H1 (cell line): ENCODE data around the gene UGT1A8. TPM values are rescaled to one million over a fixed set of nuclear protein-coding genes. Genes with fewer than 3 reads are reported as not detected.

Experiments
- CTCF ChIA-PET: fragments of 300-600 bp; sonication (Branson Sonifier 250); formaldehyde crosslinking; loops from one replicate; lab custom pipeline; 2021; ENCODE audit not compliant: partially characterized antibody; lab: Charles Lee
- POLR2A ChIA-PET: fragments of 300-600 bp; sonication (Branson Sonifier 250); formaldehyde crosslinking; loops from one replicate; lab custom pipeline; 2021; ENCODE audit warnings: inconsistent platforms; ENCODE audit not compliant: partially characterized antibody; lab: Charles Lee
- DNase-seq, 2 experiments: peaks; one replicate each; pipeline versions ENCODE4 v3.0.0 to v3.0.0-alpha.2; 2010 to 2022; ENCODE audit warnings: low spot score in 2 of 2, low read depth in 1 of 2, mixed read lengths in 1 of 2
- FAIRE-seq: peaks from 2 replicates; lab custom pipeline; 2011; peaks lifted over from hg19 to GRCh38; lab: Jason Lieb, UNC
- H2AFZ ChIP-seq: 2 replicates; pipeline ENCODE4 v1.8.1; 2012; ENCODE audit warnings: low read length, inconsistent platforms
- H2AK5ac ChIP-seq: 2 replicates; pipeline ENCODE4 v1.6.1; 2013; ENCODE audit warnings: low read depth, low read length
- H2BK120ac ChIP-seq: replicated peaks from 2 replicates; pipeline ENCODE3; 2013; ENCODE audit warnings: low read depth, low read length, inconsistent platforms
- H2BK12ac ChIP-seq: 2 replicates; pipeline ENCODE4 v1.6.1; 2013; ENCODE audit warnings: low read depth, low read length
- H2BK15ac ChIP-seq: 2 replicates; pipeline ENCODE4 v1.6.1; 2013; ENCODE audit warnings: low read length
- H2BK20ac ChIP-seq: 2 replicates; pipeline ENCODE4 v1.6.1; 2013; ENCODE audit warnings: low read length
- H2BK5ac ChIP-seq: 2 replicates; pipeline ENCODE4 v1.6.1; 2013; ENCODE audit warnings: low read depth, low read length
- H3K14ac ChIP-seq: 2 replicates; pipeline ENCODE4 v1.6.1; 2013; ENCODE audit warnings: inconsistent platforms; ENCODE audit not compliant: insufficient read length
- H3K18ac ChIP-seq: 2 replicates; pipeline ENCODE4 v1.6.1; 2013; ENCODE audit warnings: low read length; ENCODE audit errors: extremely low read depth
- H3K23ac ChIP-seq: 2 replicates; pipeline ENCODE4 v1.6.1; 2013; ENCODE audit warnings: inconsistent platforms; ENCODE audit not compliant: insufficient read length
- H3K23me2 ChIP-seq: 2 replicates; pipeline ENCODE4 v1.6.1; 2013; ENCODE audit warnings: low read depth, low read length
- H3K27ac ChIP-seq: 2 replicates; pipeline ENCODE4 v1.6.1; 2011; ENCODE audit warnings: low read depth, low read length, inconsistent platforms
- H3K27me3 ChIP-seq, 4 experiments: replicated peaks in 1 of 4; 1 replicate in 1 of 4; 2 replicates in 3 of 4; pipeline versions ENCODE4 v1.6.1 to v1.8.1; 2011 to 2013; ENCODE audit warnings: low read length in 3 of 4, mild to moderate bottlenecking in 3 of 4, inconsistent platforms in 2 of 4, mixed read lengths in 2 of 4, moderate library complexity in 1 of 4; ENCODE audit not compliant: control insufficient read depth in 3 of 4, insufficient read depth in 3 of 4; ENCODE audit errors: extremely low read depth in 1 of 4
- H3K36me3 ChIP-seq, 4 experiments: 2 replicates each; pipeline versions ENCODE4 v1.6.1 to v1.8.1; 2011 to 2013; ENCODE audit warnings: mild to moderate bottlenecking in 4 of 4, low read length in 3 of 4, moderate library complexity in 2 of 4, control low read depth in 1 of 4, inconsistent platforms in 1 of 4; ENCODE audit not compliant: insufficient read depth in 4 of 4, control insufficient read depth in 2 of 4
- H3K4ac ChIP-seq: replicated peaks from 2 replicates; pipeline ENCODE3; 2013; ENCODE audit warnings: low read length, low read depth, mixed read lengths, inconsistent platforms; ENCODE audit not compliant: insufficient read length
- H3K4me1 ChIP-seq, 4 experiments: replicated peaks in 1 of 4; 1 replicate in 1 of 4; 2 replicates in 3 of 4; pipeline versions ENCODE4 v1.6.1 to v1.8.1; 2011 to 2013; ENCODE audit warnings: low read length in 3 of 4, inconsistent platforms in 2 of 4, mixed read lengths in 1 of 4; ENCODE audit not compliant: insufficient read depth in 4 of 4, control insufficient read depth in 3 of 4
- H3K4me2 ChIP-seq, 2 experiments: 2 replicates each; pipeline versions ENCODE4 v1.6.1 to v1.8.1; 2011 to 2013; ENCODE audit warnings: low read depth in 2 of 2, low read length in 2 of 2, control low read depth in 1 of 2, inconsistent platforms in 1 of 2, mild to moderate bottlenecking in 1 of 2; ENCODE audit not compliant: insufficient read depth in 1 of 2
- H3K4me3 ChIP-seq, 4 experiments: fragments of 200-600, 300-600 bp in 1 of 4; sonication (generic), shearing (Covaris generic), sonication (Bioruptor Twin) in 1 of 4; 2 replicates each; pipeline versions ENCODE4 v1.5.1 to v1.8.1; 2011 to 2016; ENCODE audit warnings: low read length in 4 of 4, low read depth in 3 of 4, control low read depth in 2 of 4, inconsistent platforms in 2 of 4, mild to moderate bottlenecking in 2 of 4, mixed read lengths in 1 of 4, moderate library complexity in 1 of 4; ENCODE audit not compliant: insufficient read depth in 2 of 4; ENCODE audit errors: extremely low read depth in 1 of 4
- H3K56ac ChIP-seq: replicated peaks from 2 replicates; pipeline ENCODE3; 2013; ENCODE audit warnings: low read depth, mild to moderate bottlenecking, mixed read lengths, low read length, inconsistent platforms; ENCODE audit not compliant: insufficient read length
- H3K79me1 ChIP-seq: 2 replicates; pipeline ENCODE4 v1.6.1; 2013; ENCODE audit warnings: low read depth, low read length, control low read depth
- H3K79me2 ChIP-seq, 2 experiments: 2 replicates each; pipeline versions ENCODE4 v1.6.1 to v1.8.1; 2012 to 2013; ENCODE audit warnings: low read length in 2 of 2, mild to moderate bottlenecking in 2 of 2, inconsistent platforms in 1 of 2; ENCODE audit not compliant: insufficient read depth in 2 of 2, control insufficient read depth in 1 of 2
- H3K9ac ChIP-seq, 4 experiments: replicated peaks in 1 of 4; 1 replicate in 1 of 4; 2 replicates in 3 of 4; pipeline versions ENCODE4 v1.6.1 to v1.8.1; 2011 to 2013; ENCODE audit warnings: low read depth in 3 of 4, low read length in 3 of 4, control low read depth in 2 of 4, mild to moderate bottlenecking in 2 of 4, moderate library complexity in 2 of 4, inconsistent platforms in 1 of 4; ENCODE audit errors: extremely low read depth in 1 of 4
- H3K9me3 ChIP-seq, 2 experiments: 2 replicates each; pipeline versions ENCODE4 v1.6.1 to v1.8.1; 2012 to 2013; ENCODE audit warnings: mild to moderate bottlenecking in 2 of 2, moderate library complexity in 2 of 2, control low read depth in 1 of 2, inconsistent platforms in 1 of 2, low read depth in 1 of 2, low read length in 1 of 2, mixed read lengths in 1 of 2; ENCODE audit not compliant: insufficient read depth in 2 of 2
- H4K20me1 ChIP-seq, 2 experiments: replicated peaks in 1 of 2; 2 replicates each; pipeline versions ENCODE3 to v1.8.1; 2011 to 2013; ENCODE audit warnings: inconsistent platforms in 2 of 2, low read length in 2 of 2, mild to moderate bottlenecking in 1 of 2; ENCODE audit not compliant: insufficient read depth in 2 of 2, control insufficient read depth in 1 of 2
- H4K5ac ChIP-seq: 2 replicates; pipeline ENCODE4 v1.6.1; 2013; ENCODE audit warnings: low read length, low read depth, mixed read lengths, inconsistent platforms; ENCODE audit not compliant: insufficient read length
- H4K8ac ChIP-seq: 2 replicates; pipeline ENCODE4 v1.8.0; 2013; ENCODE audit warnings: mild to moderate bottlenecking, moderate library complexity, low read length, inconsistent platforms; ENCODE audit not compliant: insufficient read depth; ENCODE audit errors: extremely low read depth
- H4K91ac ChIP-seq: replicated peaks from 2 replicates; pipeline ENCODE3; 2013; ENCODE audit warnings: low read length, mixed read lengths, inconsistent platforms; ENCODE audit not compliant: insufficient read length
- ATF2 ChIP-seq: IDR thresholded peaks from 2 replicates; pipeline ENCODE4 v1.6.1; 2012; ENCODE audit warnings: low read length, inconsistent platforms
- BRCA1 ChIP-seq: IDR thresholded peaks from 2 replicates; pipeline ENCODE4 v1.6.1; 2012; ENCODE audit warnings: low read depth, low read length, improper control_type of control experiment
- RFX5 ChIP-seq: IDR thresholded peaks from 2 replicates; pipeline ENCODE4 v1.6.1; 2011; ENCODE audit warnings: low read depth, low read length, improper control_type of control experiment, borderline replicate concordance
- WGBS, 2 experiments: shearing (Covaris generic) in 1 of 2; methylation state at CpG; one replicate each; pipeline versions ENCODE4 v1.1.6 to v1.1.7; 2013 to 2015; ENCODE audit warnings: low lambda C conversion rate in 2 of 2, mixed read lengths in 2 of 2, inconsistent platforms in 1 of 2, low coverage in 1 of 2, missing lambda C conversion rate in 1 of 2; ENCODE audit not compliant: insufficient replicate concordance in 2 of 2, insufficient coverage in 1 of 2, insufficient read length in 1 of 2; ENCODE audit errors: extremely low coverage in 1 of 2, missing lambda C conversion rate in 1 of 2; 5-methylcytosine and 5-hydroxymethylcytosine counted together
- polyA plus RNA-seq, 7 experiments: library from polyadenylated mRNA; depleted of rRNA in 3 of 7; stranded (reverse) in 5 of 7; unstranded in 2 of 7; fragments of >200 nt in 5 of 7; fragments of 200-250 nt in 2 of 7; gene quantifications; 1 replicate in 5 of 7; 2 replicates in 1 of 7; 4 replicates in 1 of 7; pipeline versions ENCODE4 v1.2.1 to v1.2.3, GENCODE V29; 2011 to 2013; ENCODE audit warnings: missing spikeins in 2 of 7, mixed read lengths in 2 of 7
- total RNA-seq: library from RNA; stranded (reverse); fragmentation: NEBNext Ultra II Directional; extraction: Animal tissue kit (Norgen Biotek cat#: 25700); gene quantifications from 2 replicates; pipeline ENCODE4 v1.2.1, GENCODE V29; 2021

Gene UGT1A8
- total and polyA plus RNA-seq, 2 of the 8 experiments (the other 6 are each of a cell fraction or from before 2014, with no cell fraction given) = not detected

GRCh38 chr2:233772153-233772552 lies 154.7 kb downstream of the UGT1A8 start:
- H2BK20ac ChIP-seq = no peak overlapping the region
- no peak overlapping the region for H4K91ac ChIP-seq
- FAIRE-seq (no peak), DNase-seq (no peak)
- no peak overlapping the region for H2AK5ac ChIP-seq
- H3K18ac ChIP-seq = no peak overlapping the region
- TF ChIP-seq BRCA1 (no peak), RFX5 (no peak), ATF2 (no peak)
- H2BK120ac ChIP-seq = no peak overlapping the region
- no peak overlapping the region for H3K9ac ChIP-seq
- no peak overlapping the region for H3K27ac ChIP-seq
- H3K27me3 ChIP-seq = no peaks in the 10 kb centered on the region
- H2BK5ac ChIP-seq = no peak overlapping the region
- no peak overlapping the region for H2AFZ ChIP-seq
- WGBS, 2 experiments = 91% methylated on average over 16 of the region's 16 CpGs; no CpG with 5 or more reads in 1 of the 2 experiments
- H3K23me2 ChIP-seq = peaks cover 2% of the 10 kb centered on the region; the same call in 1 of the 2 replicates
- no peak overlapping the region for H4K5ac ChIP-seq
- H4K20me1 ChIP-seq = no peaks in the 10 kb centered on the region
- H3K79me1 ChIP-seq = no peaks in the 10 kb centered on the region
- no peaks in the 10 kb centered on the region for H3K36me3 ChIP-seq
- H3K4me1 ChIP-seq = no peaks in the 10 kb centered on the region; a peak in 1 of 7 replicates
- no peak overlapping the region for H3K14ac ChIP-seq
- no peak overlapping the region for H3K23ac ChIP-seq
- H3K4ac ChIP-seq = no peak overlapping the region
- H3K4me3 ChIP-seq = no peak overlapping the region
- H3K79me2 ChIP-seq = no peaks in the 10 kb centered on the region
- peaks cover 7 to 15% of the 10 kb centered on the region in 2 experiments; a peak in 3 of 4 replicates for H3K9me3 ChIP-seq
- CTCF ChIA-PET = no interaction called here
- H4K8ac ChIP-seq = no peak overlapping the region
- no peak overlapping the region for H3K56ac ChIP-seq
- no peak overlapping the region for H2BK15ac ChIP-seq
- POLR2A ChIA-PET = no interaction called here
- H2BK12ac ChIP-seq = no peak overlapping the region
- no peak overlapping the region for H3K4me2 ChIP-seq
